Measurements from ENCODE around the gene CELF5.

DNA sequence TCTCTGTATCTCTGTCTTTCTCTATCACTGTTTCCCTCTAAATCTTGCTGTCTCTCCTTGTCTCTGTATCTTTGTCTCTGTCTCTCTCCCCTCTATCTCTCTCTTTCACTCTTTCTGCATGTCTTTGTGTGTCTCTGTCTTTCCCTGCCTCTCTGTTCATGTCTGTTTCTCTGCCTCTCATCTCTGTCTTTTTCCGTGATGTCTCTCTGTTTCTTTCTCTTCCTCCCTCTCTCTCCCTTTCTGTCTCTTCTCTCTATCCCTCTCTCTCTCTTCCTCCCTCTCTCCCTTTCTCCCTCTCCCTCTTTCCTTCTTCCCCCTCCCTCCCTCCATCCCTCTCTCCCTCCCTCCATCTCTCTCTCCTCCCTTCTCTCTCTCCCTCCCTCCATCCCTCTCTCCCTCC, 85.3 kb downstream of the CELF5 start:
- TF ChIP-seq, protein P1, sequence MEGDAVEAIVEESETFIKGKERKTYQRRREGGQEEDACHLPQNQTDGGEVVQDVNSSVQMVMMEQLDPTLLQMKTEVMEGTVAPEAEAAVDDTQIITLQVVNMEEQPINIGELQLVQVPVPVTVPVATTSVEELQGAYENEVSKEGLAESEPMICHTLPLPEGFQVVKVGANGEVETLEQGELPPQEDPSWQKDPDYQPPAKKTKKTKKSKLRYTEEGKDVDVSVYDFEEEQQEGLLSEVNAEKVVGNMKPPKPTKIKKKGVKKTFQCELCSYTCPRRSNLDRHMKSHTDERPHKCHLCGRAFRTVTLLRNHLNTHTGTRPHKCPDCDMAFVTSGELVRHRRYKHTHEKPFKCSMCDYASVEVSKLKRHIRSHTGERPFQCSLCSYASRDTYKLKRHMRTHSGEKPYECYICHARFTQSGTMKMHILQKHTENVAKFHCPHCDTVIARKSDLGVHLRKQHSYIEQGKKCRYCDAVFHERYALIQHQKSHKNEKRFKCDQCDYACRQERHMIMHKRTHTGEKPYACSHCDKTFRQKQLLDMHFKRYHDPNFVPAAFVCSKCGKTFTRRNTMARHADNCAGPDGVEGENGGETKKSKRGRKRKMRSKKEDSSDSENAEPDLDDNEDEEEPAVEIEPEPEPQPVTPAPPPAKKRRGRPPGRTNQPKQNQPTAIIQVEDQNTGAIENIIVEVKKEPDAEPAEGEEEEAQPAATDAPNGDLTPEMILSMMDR (IDR thresholded peaks at IDR 0.05; ENCODE audit: low read length): no peak
- no peak for TF ChIP-seq EZH2 (IDR thresholded peaks at IDR 0.05; ENCODE audit: borderline replicate concordance, low read length)
